ENCODE results near the gene SHC2.
"Not testable (repeated sequence)": the region's sequence is repeated elsewhere in the genome, so short reads cannot be mapped to it uniquely, and the experiment has no call there.

The SHC2 gene

GRCh38 chr19:397941-398706, 62.7 kb downstream of the SHC2 start:
- H3K4me1 ChIP-seq (ENCODE audit: control insufficient read depth, insufficient read depth, low read depth, low read length): no peaks in the 10 kb centered on the region
- no peak overlapping the region for H3K18ac ChIP-seq (ENCODE audit: low read depth in 1 of 2, low read length in 2 of 2)
- 93% methylated on average over 31 of the region's 31 CpGs for WGBS
- H3K4ac ChIP-seq (ENCODE audit: low read depth in 1 of 2, low read length in 2 of 2): no peak overlapping the region
- no peak overlapping the region for H2BK120ac ChIP-seq (ENCODE audit: low read depth, low read length)
- H3K4me2 ChIP-seq (ENCODE audit: low read length, poor library complexity, severe bottlenecking): no peak overlapping the region
- DNase-seq: no peak
- no peak overlapping the region for H3K14ac ChIP-seq (ENCODE audit: low read length in 2 of 2)
- peaks cover 5 to 17% of the 10 kb centered on the region in 2 experiments for H3K27me3 ChIP-seq (ENCODE audit: control insufficient read depth in 1 of 2, insufficient read depth in 1 of 2, low read length in 2 of 2)
- no peak overlapping the region for H3K9ac ChIP-seq (ENCODE audit: low read length)
- no peak overlapping the region for H2BK12ac ChIP-seq (ENCODE audit: low read length in 2 of 2)
- H3K27ac ChIP-seq (ENCODE audit: low read length, poor library complexity, severe bottlenecking): no peak overlapping the region
- no peaks in the 10 kb centered on the region for H3K79me1 ChIP-seq (replicated peaks; ENCODE audit: low read length, poor library complexity, severe bottlenecking)
- no peak overlapping the region for H3K4me3 ChIP-seq (ENCODE audit: insufficient read depth in 1 of 2, low read depth in 1 of 2, low read length in 2 of 2)
- no peak overlapping the region for H2AFZ ChIP-seq (ENCODE audit: low read depth, low read length)
- no peak overlapping the region for H2BK15ac ChIP-seq (ENCODE audit: low read depth, poor library complexity, severe bottlenecking)
- H2BK5ac ChIP-seq (ENCODE audit: low read depth, low read length, poor library complexity, severe bottlenecking): no peak overlapping the region
- H3K9me3 ChIP-seq (ENCODE audit: control insufficient read depth, low read length): no peaks in the 10 kb centered on the region
- no peak overlapping the region for H4K8ac ChIP-seq (ENCODE audit: low read length)
- no peak overlapping the region for H2AK5ac ChIP-seq (ENCODE audit: low read length, severe bottlenecking)
- H4K91ac ChIP-seq (ENCODE audit: low read length): no peak overlapping the region
- H3K36me3 ChIP-seq (ENCODE audit: control insufficient read depth in 1 of 2, insufficient read depth in 2 of 2, low read depth in 1 of 2, low read length in 2 of 2): no peaks in the 10 kb centered on the region
- H3K23ac ChIP-seq (ENCODE audit: low read length in 2 of 2): no peak overlapping the region

- Histone ChIP-seq H2AFZ (ENCODE audit: low read depth, low read length) (no peak overlapping the region), H3K14ac (ENCODE audit: low read length in 2 of 2) (no peak overlapping the region), H3K4ac (ENCODE audit: low read depth in 1 of 2, low read length in 2 of 2) (no peak overlapping the region), H3K4me2 (ENCODE audit: low read length, poor library complexity, severe bottlenecking) (no peak overlapping the region), H3K27ac (ENCODE audit: low read length, poor library complexity, severe bottlenecking) (no peak overlapping the region), H3K23ac (ENCODE audit: low read length in 2 of 2) (no peak overlapping the region), H2AK5ac (ENCODE audit: low read length, severe bottlenecking) (no peak overlapping the region), H3K36me3 (ENCODE audit: control insufficient read depth in 1 of 2, insufficient read depth in 2 of 2, low read depth in 1 of 2, low read length in 2 of 2) (no peaks in the 10 kb centered on the region), H3K27me3 (ENCODE audit: control insufficient read depth in 1 of 2, insufficient read depth in 1 of 2, low read length in 2 of 2) (peaks cover 5 to 9% of the 10 kb centered on the region in 2 experiments), H4K91ac (ENCODE audit: low read length) (no peak overlapping the region), H4K8ac (ENCODE audit: low read length) (no peak overlapping the region), H3K79me1 (replicated peaks; ENCODE audit: low read length, poor library complexity, severe bottlenecking) (no peaks in the 10 kb centered on the region), H3K9me3 (ENCODE audit: control insufficient read depth, low read length) (no peaks in the 10 kb centered on the region), H2BK12ac (ENCODE audit: low read length in 2 of 2) (no peak overlapping the region), H3K4me1 (ENCODE audit: control insufficient read depth, insufficient read depth, low read depth, low read length) (no peaks in the 10 kb centered on the region), H2BK5ac (ENCODE audit: low read depth, low read length, poor library complexity, severe bottlenecking) (no peak overlapping the region), H3K4me3 (ENCODE audit: insufficient read depth in 1 of 2, low read depth in 1 of 2, low read length in 2 of 2) (no peak overlapping the region), H3K9ac (ENCODE audit: low read length) (no peak overlapping the region), H2BK120ac (ENCODE audit: low read depth, low read length) (no peak overlapping the region), H2BK15ac (ENCODE audit: low read depth, poor library complexity, severe bottlenecking) (no peak overlapping the region), H3K18ac (ENCODE audit: low read depth in 1 of 2, low read length in 2 of 2) (no peak overlapping the region)
- 81% methylated on average over 18 of the region's 18 CpGs for WGBS
- no peak for DNase-seq
Observed at GRCh38 chr19:397321-397720, 63.5 kb downstream of the SHC2 start.

- Histone ChIP-seq H4K91ac (ENCODE audit: low read length) (no peak overlapping the region), H3K4me1 (ENCODE audit: control insufficient read depth, insufficient read depth, low read depth, low read length) (no peaks in the 10 kb centered on the region), H4K8ac (ENCODE audit: low read length) (no peak overlapping the region), H3K27me3 (ENCODE audit: control insufficient read depth in 1 of 2, insufficient read depth in 1 of 2, low read length in 2 of 2) (peaks cover 5 to 6% of the 10 kb centered on the region in 2 experiments), H3K4me3 (ENCODE audit: insufficient read depth in 1 of 2, low read depth in 1 of 2, low read length in 2 of 2) (no peak overlapping the region), H3K4ac (ENCODE audit: low read depth in 1 of 2, low read length in 2 of 2) (no peak overlapping the region), H2AFZ (ENCODE audit: low read depth, low read length) (no peak overlapping the region), H2BK15ac (ENCODE audit: low read depth, poor library complexity, severe bottlenecking) (no peak overlapping the region), H3K9me3 (ENCODE audit: control insufficient read depth, low read length) (no peaks in the 10 kb centered on the region), H3K79me1 (replicated peaks; ENCODE audit: low read length, poor library complexity, severe bottlenecking) (no peaks in the 10 kb centered on the region), H3K4me2 (ENCODE audit: low read length, poor library complexity, severe bottlenecking) (no peak overlapping the region), H2AK5ac (ENCODE audit: low read length, severe bottlenecking) (no peak overlapping the region), H3K27ac (ENCODE audit: low read length, poor library complexity, severe bottlenecking) (no peak overlapping the region), H2BK12ac (ENCODE audit: low read length in 2 of 2) (no peak overlapping the region), H3K18ac (ENCODE audit: low read depth in 1 of 2, low read length in 2 of 2) (no peak overlapping the region), H2BK5ac (ENCODE audit: low read depth, low read length, poor library complexity, severe bottlenecking) (no peak overlapping the region), H2BK120ac (ENCODE audit: low read depth, low read length) (no peak overlapping the region), H3K23ac (ENCODE audit: low read length in 2 of 2) (no peak overlapping the region), H3K9ac (ENCODE audit: low read length) (no peak overlapping the region), H3K36me3 (ENCODE audit: control insufficient read depth in 1 of 2, insufficient read depth in 2 of 2, low read depth in 1 of 2, low read length in 2 of 2) (no peaks in the 10 kb centered on the region), H3K14ac (ENCODE audit: low read length in 2 of 2) (no peak overlapping the region)
- no peak for DNase-seq
- 85% methylated on average over 5 of the region's 5 CpGs for WGBS
Observed at GRCh38 chr19:395467-395866, 65.4 kb downstream of the SHC2 start.

DNA sequence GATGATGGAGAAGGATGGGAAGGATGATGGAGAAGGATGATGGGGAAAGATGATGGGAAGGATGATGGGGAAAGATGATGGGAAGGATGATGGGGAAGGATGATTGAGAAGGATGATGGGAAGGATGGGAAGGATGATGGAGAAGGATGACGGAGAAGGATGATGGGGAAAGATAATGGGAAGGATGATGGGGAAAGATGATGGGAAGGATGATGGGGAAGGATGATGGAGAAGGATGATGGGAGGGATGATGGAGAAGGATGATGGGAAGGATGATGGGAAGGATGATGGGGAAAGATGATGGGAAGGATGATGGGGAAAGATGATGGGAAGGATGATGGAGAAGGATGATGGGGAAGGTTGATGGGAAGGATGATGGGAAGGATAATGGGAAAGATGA, 66.0 kb downstream of the SHC2 start:
- not testable (repeated sequence) for H2BK15ac ChIP-seq (ENCODE audit: low read depth, poor library complexity, severe bottlenecking); H3K36me3 ChIP-seq (ENCODE audit: control insufficient read depth in 1 of 2, insufficient read depth in 2 of 2, low read depth in 1 of 2, low read length in 2 of 2); H3K27ac ChIP-seq (ENCODE audit: low read length, poor library complexity, severe bottlenecking); H3K14ac ChIP-seq (ENCODE audit: low read length in 2 of 2); H3K9me3 ChIP-seq (ENCODE audit: control insufficient read depth, low read length); H2AK5ac ChIP-seq (ENCODE audit: low read length, severe bottlenecking); H4K8ac ChIP-seq (ENCODE audit: low read length); H3K18ac ChIP-seq (ENCODE audit: low read depth in 1 of 2, low read length in 2 of 2); H3K4me2 ChIP-seq (ENCODE audit: low read length, poor library complexity, severe bottlenecking); H3K4me3 ChIP-seq (ENCODE audit: insufficient read depth in 1 of 2, low read depth in 1 of 2, low read length in 2 of 2); H3K79me1 ChIP-seq (replicated peaks; ENCODE audit: low read length, poor library complexity, severe bottlenecking); H3K9ac ChIP-seq (ENCODE audit: low read length); H2BK5ac ChIP-seq (ENCODE audit: low read depth, low read length, poor library complexity, severe bottlenecking); H2AFZ ChIP-seq (ENCODE audit: low read depth, low read length); H3K4me1 ChIP-seq (ENCODE audit: control insufficient read depth, insufficient read depth, low read depth, low read length); H3K23ac ChIP-seq (ENCODE audit: low read length in 2 of 2); H2BK12ac ChIP-seq (ENCODE audit: low read length in 2 of 2); H4K91ac ChIP-seq (ENCODE audit: low read length); DNase-seq; H3K4ac ChIP-seq (ENCODE audit: low read depth in 1 of 2, low read length in 2 of 2); H2BK120ac ChIP-seq (ENCODE audit: low read depth, low read length)
- peaks cover 9 to 12% of the 10 kb centered on the region in 2 experiments for H3K27me3 ChIP-seq (ENCODE audit: control insufficient read depth in 1 of 2, insufficient read depth in 1 of 2, low read length in 2 of 2)
- WGBS: 92% methylated on average over 1 of the region's 1 CpG
